GM12873 (cell line): ENCODE data around the gene LPP.

Source experiments
- TF ChIP-seq, protein P1 (sequence below): IDR thresholded peaks from 2 replicates; pipeline ENCODE4 v1.5.1; 2012; ENCODE audit warnings: low read depth, mild to moderate bottlenecking, moderate library complexity, low read length, control low read depth; ENCODE audit not compliant: insufficient read depth; ENCODE audit errors: missing control alignments

The LPP gene

DNA sequence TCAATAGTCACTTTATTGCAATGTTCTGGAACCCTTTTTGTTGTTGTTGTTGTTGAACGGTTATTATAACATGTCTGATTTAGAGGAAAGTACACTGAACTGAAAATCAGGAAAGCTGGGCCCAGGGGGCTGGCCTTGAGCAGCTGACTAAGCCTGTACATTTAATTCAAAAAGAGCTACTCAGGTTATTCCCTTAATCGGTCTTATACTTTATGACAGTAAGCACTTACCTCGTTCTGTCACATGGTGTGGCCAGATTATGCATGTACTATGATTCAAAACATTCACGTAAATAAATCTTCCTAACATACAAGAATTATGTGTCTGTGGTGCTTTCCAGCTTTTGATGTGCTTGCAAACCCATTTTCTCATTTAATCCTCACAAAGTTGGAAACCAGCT is 635.3 kb downstream of the LPP start:
- TF ChIP-seq, protein P1, sequence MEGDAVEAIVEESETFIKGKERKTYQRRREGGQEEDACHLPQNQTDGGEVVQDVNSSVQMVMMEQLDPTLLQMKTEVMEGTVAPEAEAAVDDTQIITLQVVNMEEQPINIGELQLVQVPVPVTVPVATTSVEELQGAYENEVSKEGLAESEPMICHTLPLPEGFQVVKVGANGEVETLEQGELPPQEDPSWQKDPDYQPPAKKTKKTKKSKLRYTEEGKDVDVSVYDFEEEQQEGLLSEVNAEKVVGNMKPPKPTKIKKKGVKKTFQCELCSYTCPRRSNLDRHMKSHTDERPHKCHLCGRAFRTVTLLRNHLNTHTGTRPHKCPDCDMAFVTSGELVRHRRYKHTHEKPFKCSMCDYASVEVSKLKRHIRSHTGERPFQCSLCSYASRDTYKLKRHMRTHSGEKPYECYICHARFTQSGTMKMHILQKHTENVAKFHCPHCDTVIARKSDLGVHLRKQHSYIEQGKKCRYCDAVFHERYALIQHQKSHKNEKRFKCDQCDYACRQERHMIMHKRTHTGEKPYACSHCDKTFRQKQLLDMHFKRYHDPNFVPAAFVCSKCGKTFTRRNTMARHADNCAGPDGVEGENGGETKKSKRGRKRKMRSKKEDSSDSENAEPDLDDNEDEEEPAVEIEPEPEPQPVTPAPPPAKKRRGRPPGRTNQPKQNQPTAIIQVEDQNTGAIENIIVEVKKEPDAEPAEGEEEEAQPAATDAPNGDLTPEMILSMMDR: no peak

DNA sequence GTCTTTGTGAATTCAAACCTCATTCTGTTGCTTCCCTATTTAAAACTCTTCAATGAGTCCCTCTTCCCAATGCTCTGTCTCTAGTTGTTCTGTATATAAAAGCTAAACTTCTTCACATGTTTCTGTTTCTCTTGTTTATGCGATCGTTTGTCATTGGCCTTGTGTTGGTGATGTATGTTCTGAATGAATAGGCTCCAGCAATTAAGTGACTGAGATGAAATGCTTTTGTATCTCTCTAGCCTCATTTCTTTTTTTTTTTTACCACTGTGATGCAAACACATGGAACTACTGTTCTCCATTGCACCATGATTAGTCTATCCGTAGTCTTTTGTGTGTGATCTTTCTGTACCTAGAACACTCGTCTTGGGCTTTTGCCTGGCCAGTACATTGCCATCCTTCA is 637.4 kb downstream of the LPP start:
- TF ChIP-seq, protein P1: no peak

DNA sequence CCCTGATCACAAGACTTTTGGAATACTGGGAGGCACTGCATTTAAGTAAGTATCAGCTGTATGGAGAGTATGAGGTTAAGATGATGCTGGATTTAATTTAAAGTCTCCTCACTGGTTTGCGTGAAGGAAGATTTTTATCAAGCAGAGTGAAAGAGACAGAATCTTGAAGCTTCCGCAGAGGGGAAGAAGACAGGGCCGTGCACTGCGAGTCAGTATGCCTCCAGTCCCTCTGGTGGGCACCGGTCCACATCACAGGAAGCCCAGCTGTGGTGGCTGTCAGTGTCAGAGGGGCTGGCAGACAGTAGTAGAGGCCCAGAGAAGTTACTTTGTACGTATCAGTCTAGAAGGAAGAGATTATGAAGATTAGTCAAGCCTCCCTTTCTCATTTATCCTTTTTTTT is 638.8 kb downstream of the LPP start:
- TF ChIP-seq, protein P1: no peak

DNA sequence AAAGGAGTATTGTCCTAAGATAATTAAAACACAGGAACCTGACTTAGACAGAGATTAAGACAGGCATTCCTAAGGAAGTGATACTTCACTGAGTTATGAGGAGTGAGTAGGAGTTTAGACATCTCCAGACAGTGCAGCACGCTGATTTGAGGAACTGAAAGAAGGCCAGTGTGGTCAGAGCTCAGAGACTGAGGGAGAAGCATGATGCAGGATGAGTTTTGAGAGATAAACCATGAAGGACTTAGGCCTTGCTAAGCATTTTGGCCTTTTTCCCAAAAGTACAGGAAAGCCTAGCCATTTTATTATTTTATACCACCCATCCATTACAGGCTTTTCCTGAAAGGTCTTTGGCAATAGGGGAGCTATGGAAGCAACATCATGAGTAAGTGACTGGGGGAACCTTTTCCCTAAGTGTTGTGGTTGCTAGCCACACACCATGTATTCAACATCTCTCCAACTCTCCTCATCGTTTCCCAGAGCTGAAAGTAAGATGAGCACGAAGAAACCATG is 642.2 kb downstream of the LPP start:
- TF ChIP-seq, protein P1: no peak

DNA sequence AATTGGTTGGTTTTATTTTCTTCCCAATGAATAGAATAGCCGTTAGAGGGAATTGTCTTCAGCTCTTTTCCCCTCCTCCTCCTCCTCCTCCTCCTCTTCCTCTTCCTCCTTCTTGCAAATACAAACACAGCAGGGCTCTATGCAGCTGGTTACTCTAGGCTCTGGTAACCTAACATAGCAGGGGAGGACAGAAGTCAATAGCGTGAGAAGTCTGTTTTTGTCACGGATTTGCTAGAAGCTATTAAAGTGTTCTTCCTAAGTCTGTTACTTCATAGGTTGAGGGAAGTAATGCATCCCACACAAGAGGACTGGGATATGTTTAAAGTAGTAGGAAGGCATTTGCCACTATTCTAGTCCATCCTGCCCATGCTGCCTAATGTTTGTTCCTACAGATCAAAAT is 643.1 kb downstream of the LPP start:
- TF ChIP-seq, protein P1: no peak

DNA sequence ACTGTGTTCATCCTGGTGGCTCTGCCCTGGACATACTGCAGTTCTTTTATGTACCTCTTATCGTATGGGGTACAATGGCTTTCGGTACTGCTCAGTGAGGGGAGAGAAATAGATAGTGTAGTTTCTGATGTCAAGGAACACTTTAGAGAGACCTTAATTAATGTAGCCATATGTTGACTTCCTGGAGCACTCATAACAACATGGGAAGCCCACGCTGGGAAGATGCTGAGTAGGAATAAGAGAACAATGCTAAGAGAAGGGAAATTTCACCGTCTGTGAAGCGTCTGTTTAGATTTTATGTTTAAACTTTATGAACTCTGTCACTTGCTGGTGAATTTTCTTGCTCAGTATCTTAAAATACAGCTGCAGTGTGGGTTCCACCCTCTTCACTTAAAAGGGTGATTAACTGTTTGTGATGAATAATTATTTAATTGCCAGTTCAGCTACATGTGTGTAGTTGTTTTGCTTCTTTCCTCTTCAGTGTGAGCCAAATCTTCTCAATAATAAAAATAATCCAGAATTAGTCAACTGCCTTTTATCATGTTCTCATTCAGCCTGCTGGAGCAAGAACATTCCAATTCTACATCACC is 644.7 kb downstream of the LPP start:
- TF ChIP-seq, protein P1: no peak

DNA sequence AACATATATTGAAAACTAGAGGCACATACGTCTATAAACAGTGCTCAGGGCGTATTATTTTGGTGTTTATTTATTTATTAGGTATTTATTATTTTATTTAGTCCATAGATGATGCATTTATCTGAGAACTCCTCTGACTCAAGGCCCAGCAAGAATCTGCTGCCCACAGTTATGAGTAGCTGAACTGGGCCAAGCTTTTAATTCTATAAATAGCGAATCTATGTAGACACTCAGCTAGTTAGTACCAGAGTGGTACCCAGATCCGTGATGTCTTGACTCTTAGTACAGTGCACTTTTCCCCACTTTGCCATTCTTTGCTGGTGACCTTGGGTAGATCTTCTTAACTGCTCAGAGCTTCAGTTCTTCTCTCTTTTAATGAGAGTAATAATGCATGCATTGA is 647.4 kb downstream of the LPP start:
- TF ChIP-seq, protein P1: no peak
